LNCAP (cell line): ENCODE measurements around the gene TEX10.

ENCODE experiments used
- TF ChIP-seq, protein P1 (sequence below): fragments of 450-650 bp; IDR thresholded peaks from 2 replicates; pipeline ENCODE4 v1.5.1; 2017; ENCODE audit warnings: mild to moderate bottlenecking

Gene TEX10

DNA sequence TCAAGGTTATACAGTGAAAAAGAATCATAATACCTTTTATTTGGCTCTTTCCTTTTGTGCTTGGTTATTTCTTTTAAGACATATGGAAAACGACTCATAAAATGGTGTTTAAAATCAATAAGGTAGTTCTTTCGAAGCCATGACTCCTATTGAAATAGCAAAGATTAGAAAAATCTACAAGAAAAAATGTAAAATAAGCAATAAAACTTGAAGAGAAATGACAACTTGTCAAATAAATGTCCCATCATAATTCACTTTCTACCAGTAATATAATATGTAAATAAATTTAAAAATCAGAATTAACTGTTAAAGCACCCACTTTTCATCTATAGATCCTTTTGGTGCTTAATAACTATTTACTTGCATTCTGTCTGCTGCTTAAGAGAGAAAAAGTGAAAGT lies 12.5 kb downstream of the TEX10 start:
- TF ChIP-seq, protein P1, sequence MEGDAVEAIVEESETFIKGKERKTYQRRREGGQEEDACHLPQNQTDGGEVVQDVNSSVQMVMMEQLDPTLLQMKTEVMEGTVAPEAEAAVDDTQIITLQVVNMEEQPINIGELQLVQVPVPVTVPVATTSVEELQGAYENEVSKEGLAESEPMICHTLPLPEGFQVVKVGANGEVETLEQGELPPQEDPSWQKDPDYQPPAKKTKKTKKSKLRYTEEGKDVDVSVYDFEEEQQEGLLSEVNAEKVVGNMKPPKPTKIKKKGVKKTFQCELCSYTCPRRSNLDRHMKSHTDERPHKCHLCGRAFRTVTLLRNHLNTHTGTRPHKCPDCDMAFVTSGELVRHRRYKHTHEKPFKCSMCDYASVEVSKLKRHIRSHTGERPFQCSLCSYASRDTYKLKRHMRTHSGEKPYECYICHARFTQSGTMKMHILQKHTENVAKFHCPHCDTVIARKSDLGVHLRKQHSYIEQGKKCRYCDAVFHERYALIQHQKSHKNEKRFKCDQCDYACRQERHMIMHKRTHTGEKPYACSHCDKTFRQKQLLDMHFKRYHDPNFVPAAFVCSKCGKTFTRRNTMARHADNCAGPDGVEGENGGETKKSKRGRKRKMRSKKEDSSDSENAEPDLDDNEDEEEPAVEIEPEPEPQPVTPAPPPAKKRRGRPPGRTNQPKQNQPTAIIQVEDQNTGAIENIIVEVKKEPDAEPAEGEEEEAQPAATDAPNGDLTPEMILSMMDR: no peak

DNA sequence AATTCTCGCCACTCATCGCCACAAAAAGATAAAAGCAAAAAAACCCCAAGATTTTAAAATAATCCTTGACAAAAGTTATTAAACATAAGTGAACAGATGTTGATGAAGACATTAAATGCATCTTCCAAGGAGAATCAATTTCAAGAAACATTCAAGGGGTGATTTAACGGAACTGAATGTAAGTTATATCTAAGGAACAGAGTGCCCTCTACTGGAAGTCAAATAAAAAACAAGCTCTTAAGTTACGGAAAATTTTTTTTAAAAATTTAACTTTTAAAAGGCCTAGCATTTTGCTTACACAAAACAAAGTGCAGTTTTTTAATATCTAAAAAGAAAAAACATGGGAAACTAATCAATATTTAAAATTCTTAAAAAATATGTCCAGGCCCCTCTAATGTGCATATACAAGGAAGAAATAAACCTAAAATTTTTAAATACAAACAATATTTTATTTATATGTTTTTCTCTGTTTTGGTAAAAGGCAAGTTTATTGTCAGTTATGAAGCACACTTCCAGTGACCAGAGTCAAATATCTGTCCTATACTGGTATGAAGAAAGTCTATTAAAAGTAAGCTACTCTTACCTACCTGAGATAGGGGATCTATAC lies 28.0 kb downstream of the TEX10 start:
- TF ChIP-seq, protein P1: peak; percentile 60

DNA sequence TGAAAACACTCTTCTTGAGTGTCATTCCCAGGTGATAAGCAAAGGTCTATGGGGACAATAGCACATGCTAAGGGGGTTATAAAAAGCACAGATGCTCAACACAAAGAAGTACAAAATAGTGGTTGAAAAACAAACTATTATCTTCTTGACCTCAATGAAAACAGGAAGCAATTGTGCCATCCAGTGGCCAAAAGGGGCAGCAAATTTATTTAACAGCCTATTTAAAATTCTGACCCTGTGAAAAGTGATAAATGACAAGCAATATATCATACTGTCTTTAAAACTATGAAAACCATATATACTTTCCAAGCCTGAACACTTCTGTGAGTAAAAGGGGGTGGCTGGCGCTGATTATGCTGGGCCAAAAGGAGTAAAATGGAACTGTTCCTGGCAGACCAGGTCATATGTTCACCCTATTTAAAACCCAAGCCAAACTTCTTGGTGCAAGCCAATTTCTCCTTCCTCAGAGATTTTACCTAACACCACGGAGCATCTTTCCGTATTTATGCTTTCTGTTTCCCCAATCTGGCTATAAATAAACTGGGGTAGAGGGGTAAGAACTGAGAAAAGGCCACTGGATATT lies 29.7 kb downstream of the TEX10 start:
- TF ChIP-seq, protein P1: peak; percentile 84

DNA sequence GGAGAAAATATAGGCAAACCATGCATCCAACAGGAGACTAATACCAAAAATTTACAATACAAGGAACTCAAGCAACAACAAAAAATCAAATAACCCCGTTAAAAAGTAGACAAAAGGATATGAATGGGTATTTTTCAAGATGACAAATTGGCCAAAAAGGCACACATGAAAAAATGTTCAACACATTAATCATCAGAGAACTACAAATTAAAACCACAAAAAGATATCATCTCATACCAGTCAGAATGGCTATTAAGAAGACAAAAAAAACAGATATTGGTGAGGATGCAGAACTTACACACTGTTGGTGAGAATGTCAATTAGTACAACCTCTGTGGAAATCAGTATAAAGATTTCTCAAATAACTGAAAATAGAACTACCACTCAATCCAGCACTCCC lies 35.0 kb downstream of the TEX10 start:
- TF ChIP-seq, protein P1: no peak

DNA sequence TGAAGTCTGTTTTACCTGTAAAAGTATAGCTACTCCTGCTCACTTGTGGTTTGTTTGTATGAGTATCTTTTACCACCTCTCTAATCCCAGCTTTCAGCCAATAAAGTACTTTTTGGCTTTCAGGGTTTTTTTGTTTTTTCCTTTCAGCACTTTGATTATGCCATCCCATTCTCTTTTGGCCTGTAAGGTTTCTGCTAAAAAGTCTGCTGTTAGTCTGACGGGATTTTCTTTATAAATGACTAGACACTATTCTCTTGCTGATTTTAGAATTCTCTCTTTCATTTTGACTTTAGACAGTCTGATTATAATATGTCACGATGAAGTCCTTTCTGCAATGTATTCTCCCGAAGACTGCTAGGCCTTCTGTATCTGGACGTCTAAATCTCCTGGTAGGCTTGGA lies 37.2 kb downstream of the TEX10 start:
- TF ChIP-seq, protein P1: no peak

DNA sequence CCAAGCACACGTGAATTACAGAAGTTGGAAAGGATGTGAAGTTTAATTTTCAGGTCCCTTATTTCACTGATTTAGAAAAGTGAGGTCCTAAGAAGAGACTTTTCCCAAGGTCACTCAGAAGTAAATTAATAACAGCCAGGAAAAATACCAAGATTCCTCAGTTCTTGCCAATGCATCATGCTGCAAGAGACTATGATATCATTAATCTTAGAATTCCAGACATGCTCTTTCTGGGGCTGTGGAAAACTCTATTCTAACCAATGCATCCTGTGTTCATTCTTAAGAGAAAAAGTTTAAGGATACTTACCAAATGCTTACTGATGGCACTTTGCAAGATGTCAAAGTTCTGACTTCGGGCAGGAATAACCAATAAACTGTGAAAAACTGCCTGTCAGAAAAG lies 42.8 kb downstream of the TEX10 start:
- TF ChIP-seq, protein P1: no peak

DNA sequence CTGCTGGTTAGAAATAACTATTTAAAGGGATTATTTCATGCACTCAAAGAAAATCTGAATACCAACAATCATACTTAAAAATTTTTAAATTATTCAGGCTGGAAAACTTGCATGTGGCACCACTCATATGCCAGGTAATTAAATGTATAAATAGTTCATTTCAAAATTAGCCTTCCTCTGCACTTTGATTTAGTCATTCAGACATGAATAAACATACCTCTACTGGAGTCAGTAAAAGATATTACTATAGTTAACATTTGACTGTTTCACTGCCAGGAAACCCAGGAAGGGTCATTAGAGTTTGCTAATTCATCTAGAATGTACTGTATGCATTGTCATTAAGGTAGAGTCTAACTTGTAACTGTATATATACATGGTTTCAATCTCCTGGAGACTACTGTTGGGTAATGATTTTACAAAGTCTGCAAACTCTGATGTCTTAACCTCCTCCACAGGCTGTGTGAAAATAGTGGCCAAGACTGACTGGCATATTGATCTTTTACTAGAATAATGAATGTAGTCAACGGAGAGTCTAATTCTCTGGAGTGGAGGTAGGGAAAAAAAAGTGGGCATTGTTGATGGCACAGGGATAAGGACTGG lies 43.7 kb downstream of the TEX10 start:
- TF ChIP-seq, protein P1: no peak
